ELR (cell line): ENCODE data around the gene TOP2A.
A peak's percentile ranks its signal among the peaks of the same experiment; 100 is the strongest.

ENCODE experiments used
- DNase-seq: peaks from one replicate; pipeline ENCODE4 v3.0.0-alpha.2; 2015; ENCODE audit warnings: low read depth

Gene TOP2A

GRCh38 chr17:40361063-40361924 is 56.4 kb downstream of the TOP2A start:
- DNase-seq: no peak

DNA sequence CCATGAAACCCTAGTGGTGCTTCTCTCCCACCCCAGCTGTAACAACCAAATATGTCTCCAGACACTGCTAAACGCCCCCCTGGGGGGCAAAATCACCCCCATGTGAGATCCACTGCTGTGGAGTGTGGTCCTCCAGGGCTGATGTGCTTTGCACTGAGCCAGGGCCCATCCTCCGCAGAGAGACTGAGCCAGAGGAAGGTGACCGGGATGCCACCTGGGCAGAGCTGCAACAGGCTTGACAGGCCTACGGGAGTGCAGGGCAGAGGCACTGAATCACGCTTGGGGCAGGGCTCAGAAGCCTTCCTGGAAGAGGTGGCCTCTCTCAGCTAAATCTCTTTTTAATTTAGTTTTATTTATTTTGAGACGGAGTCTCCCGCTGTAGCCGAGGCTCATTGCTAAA is 57.6 kb downstream of the TOP2A start:
- DNase-seq: no peak

- DNase-seq: peak; percentile 88
Measured at GRCh38 chr17:40358323-40359038, 59.2 kb downstream of the TOP2A start.

GRCh38 chr17:40356990-40357881 is 60.5 kb downstream of the TOP2A start:
- no peak for DNase-seq

DNA sequence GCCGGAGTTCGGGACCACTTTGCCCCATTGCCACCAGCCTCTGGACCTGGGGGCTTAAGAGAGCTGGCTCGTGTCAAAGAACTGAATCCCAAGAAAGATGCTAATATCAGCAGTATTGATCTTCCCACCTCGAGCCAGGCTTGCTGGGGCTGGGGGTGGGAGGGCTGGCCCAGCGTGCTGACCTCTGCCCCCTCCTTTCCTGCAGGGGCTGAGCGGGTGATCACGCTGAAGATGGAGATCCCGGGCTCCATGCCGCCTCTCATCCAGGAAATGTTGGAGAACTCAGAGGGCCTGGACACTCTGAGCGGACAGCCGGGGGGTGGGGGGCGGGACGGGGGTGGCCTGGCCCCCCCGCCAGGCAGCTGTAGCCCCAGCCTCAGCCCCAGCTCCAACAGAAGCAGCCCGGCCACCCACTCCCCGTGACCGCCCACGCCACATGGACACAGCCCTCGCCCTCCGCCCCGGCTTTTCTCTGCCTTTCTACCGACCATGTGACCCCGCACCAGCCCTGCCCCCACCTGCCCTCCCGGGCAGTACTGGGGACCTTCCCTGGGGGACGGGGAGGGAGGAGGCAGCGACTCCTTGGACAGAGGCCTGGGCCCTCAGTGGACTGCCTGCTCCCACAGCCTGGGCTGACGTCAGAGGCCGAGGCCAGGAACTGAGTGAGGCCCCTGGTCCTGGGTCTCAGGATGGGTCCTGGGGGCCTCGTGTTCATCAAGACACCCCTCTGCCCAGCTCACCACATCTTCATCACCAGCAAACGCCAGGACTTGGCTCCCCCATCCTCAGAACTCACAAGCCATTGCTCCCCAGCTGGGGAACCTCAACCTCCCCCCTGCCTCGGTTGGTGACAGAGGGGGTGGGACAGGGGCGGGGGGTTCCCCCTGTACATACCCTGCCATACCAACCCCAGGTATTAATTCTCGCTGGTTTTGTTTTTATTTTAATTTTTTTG is 61.6 kb downstream of the TOP2A start:
- no peak for DNase-seq

GRCh38 chr17:40355123-40355803 is 62.4 kb downstream of the TOP2A start:
- DNase-seq: peak; percentile 62

DNA sequence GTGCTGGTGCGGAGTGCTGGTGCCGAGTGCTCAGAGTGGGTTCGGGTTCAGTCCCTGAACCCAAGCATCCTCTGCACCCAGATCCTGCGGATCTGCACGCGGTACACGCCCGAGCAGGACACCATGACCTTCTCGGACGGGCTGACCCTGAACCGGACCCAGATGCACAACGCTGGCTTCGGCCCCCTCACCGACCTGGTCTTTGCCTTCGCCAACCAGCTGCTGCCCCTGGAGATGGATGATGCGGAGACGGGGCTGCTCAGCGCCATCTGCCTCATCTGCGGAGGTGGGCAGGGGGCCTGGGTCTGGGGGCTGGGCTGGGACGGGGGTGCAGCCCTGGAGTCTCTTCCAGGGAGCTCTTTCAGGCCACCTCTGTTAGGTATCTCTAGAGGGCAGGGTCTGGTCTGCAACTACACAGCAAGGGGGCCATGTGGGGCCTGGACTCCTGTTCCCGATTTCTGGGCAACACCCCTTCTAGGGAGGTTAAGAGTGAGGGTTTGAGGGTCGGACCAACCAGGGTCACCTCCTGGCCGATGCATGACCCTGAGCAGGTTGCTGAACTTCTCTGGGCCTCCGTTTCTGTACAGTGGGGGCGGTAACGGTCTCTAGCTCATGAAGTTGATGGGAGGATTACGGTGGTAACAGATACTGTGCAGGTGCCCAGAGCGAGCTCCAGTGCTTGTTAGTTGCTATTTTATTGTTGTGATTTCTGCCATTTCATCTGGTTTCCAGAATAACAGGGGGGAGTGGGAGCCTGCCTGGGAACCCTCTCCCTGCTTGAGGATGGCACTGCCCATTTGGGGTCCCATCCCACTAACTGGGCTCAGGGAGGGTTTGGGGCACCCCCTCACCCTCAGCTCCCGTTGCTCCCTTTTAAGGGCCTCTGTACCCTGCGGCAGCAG is 63.2 kb downstream of the TOP2A start:
- DNase-seq: no peak

GRCh38 chr17:40352779-40353394 is 64.8 kb downstream of the TOP2A start:
- no peak for DNase-seq

DNA sequence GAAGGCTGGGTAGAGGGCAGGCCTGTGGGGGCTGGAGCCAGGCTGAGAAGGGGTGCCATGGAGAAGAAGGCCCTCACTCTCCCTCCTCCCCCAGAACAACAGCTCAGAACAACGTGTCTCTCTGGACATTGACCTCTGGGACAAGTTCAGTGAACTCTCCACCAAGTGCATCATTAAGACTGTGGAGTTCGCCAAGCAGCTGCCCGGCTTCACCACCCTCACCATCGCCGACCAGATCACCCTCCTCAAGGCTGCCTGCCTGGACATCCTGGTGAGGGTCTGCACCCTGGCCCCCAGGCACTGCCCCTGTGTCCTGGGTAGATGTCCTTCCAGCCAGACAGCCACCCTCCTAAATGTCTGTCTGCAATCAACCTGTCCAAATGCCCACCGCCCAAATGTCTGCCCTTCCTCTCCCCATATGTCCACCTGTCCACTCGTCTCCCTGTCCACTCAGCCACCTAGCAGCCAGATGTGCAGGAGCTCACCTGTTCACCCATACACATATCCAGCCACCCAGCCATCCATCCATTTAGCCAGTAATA is 65.4 kb downstream of the TOP2A start:
- DNase-seq: no peak

DNA sequence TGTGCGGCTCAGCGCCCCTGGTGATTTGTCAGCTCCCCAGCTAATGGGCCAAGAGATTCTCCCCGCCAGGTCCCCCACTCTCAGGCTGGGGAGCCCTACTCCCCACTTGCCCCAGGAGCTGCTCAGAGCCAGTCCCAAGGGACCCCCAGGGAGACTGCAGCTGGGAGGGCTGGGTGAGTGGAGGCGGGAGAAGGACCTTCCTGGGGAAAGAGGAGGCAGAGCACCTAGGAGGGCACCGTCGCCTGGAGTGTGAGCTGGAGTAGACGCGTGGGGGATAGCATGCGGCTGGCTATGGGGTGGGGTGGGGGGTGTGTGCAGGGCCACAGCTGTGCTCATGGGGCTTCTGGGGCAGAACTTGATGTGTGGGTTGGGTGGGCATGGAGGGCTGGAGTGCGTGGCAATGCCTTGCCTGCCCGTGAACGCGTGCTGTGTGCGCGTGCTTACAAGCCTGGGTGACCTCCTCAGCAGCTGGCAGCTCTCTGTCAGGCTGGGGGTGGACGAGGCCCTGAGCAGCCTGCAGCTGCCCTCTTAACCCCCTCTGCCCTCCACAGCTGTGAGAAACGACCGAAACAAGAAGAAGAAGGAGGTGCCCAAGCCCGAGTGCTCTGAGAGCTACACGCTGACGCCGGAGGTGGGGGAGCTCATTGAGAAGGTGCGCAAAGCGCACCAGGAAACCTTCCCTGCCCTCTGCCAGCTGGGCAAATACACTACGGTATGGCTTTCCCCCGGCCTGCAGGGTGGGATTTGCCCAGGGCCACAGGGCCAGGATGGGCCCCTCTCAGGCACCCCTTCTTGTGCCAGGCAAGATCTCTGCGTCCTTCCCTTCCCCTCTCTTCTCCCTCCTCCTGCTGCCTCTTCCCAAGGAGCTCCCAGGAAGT is 66.1 kb downstream of the TOP2A start:
- DNase-seq: no peak

DNA sequence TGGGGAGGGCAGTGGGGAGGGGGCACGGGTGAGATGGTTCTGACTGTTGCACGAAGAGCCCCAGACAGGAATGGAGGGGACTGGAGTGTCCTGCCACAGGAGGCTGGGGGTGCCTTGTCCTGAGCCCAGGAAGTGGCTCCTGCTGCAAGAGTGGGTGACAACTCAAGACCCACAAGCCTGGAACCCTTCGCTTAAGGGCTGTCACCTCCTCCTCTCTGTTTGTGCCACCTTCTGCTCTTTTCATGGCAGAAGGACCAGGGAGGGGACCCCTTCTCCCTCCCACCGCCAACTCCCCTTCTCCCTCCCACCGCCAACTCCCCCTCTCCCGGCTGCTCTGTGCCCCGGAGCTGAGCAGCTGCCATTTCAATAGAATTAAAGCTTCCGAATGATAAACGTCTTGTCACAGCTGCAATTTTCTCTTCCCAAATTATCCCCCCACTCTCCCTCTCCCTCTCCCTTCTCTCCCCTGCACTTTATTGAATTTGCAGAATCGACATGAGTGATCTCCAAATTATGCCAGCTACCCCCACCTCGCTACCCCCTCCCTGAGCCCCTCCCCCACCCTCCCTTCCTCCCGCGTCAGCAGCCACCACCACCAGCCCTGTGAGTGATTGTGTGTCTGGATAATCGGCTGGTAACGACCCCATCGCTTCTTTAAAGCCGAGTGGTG is 66.9 kb downstream of the TOP2A start:
- DNase-seq: no peak

- DNase-seq: no peak
Measured at GRCh38 chr17:40349895-40350688, 67.6 kb downstream of the TOP2A start.

- peak; percentile 38 for DNase-seq
Measured at GRCh38 chr17:40349477-40349894, 68.2 kb downstream of the TOP2A start.

- DNase-seq: no peak
Measured at GRCh38 chr17:40348562-40349476, 68.9 kb downstream of the TOP2A start.

GRCh38 chr17:40348136-40348504 is 69.6 kb downstream of the TOP2A start:
- no peak for DNase-seq
